VCaP (cell line): ENCODE measurements around the gene HOXC6.
A peak's percentile ranks its signal among the peaks of the same experiment; 100 is the strongest.

ENCODE experiments used
- H3K27ac ChIP-seq: fragments of 450-650 bp; 2 replicates; pipeline ENCODE4 v1.5.1; 2017
- CTCF ChIP-seq: fragments of 450-650 bp; conservative IDR thresholded peaks from 2 replicates; pipeline ENCODE4 v1.5.1; 2017; ENCODE audit warnings: mild to moderate bottlenecking, moderate library complexity

The HOXC6 gene

GRCh38 chr12:54020591-54021405 lies 7.4 kb upstream of the HOXC6 start:
- no peak for TF ChIP-seq CTCF
- peak overlapping the region; percentile 54 for H3K27ac ChIP-seq

GRCh38 chr12:54021432-54022013 lies 6.7 kb upstream of the HOXC6 start:
- H3K27ac ChIP-seq: peak overlapping the region; percentile 54

GRCh38 chr12:54022960-54023884 lies 5.0 kb upstream of the HOXC6 start:
- peak overlapping the region; percentile 54 for H3K27ac ChIP-seq
- no peak for TF ChIP-seq CTCF

More at GRCh38 chr12:54021432-54022013, 6.7 kb upstream of the HOXC6 start:
- TF ChIP-seq CTCF: no peak; the same call in 1 of the 2 replicates

GRCh38 chr12:54024127-54024526 lies 4.1 kb upstream of the HOXC6 start:
- H3K27ac ChIP-seq: peak overlapping the region; percentile 20; the same call in 1 of the 2 replicates
- no peak for TF ChIP-seq CTCF

GRCh38 chr12:54024581-54025305 lies 3.5 kb upstream of the HOXC6 start:
- no peak for TF ChIP-seq CTCF

GRCh38 chr12:54025499-54026405 lies 2.5 kb upstream of the HOXC6 start:
- H3K27ac ChIP-seq: no peak overlapping the region
- TF ChIP-seq CTCF: no peak

More at GRCh38 chr12:54024581-54025305, 3.5 kb upstream of the HOXC6 start:
- H3K27ac ChIP-seq: peak overlapping the region; percentile 20; the same call in 1 of the 2 replicates
